Embryonic facial prominence (tissue), 1 donor: ENCODE data around the gene EPHB6.
A peak's percentile ranks its signal among the peaks of the same experiment; 100 is the strongest.

Experiments
- DNase-seq: peaks from one replicate; pipeline ENCODE4 v3.0.0-alpha.2; 2016; ENCODE audit errors: extremely low spot score

The EPHB6 gene

GRCh38 chr7:142833174-142834048 is 21.5 kb upstream of the EPHB6 start:
- no peak for DNase-seq

GRCh38 chr7:142835487-142835886 is 19.4 kb upstream of the EPHB6 start:
- no peak for DNase-seq

GRCh38 chr7:142836426-142836825 is 18.4 kb upstream of the EPHB6 start:
- DNase-seq = no peak

- no peak for DNase-seq
These were observed 16.2 kb upstream of the EPHB6 start for GRCh38 chr7:142838461-142839213.

GRCh38 chr7:142842251-142842766 is 12.6 kb upstream of the EPHB6 start:
- no peak for DNase-seq

- DNase-seq = no peak
These were observed 7.5 kb upstream of the EPHB6 start for GRCh38 chr7:142847353-142847752.

- no peak for DNase-seq
These were observed 3.6 kb upstream of the EPHB6 start for GRCh38 chr7:142851269-142851668.

- no peak for DNase-seq
These were observed 3.0 kb upstream of the EPHB6 start for GRCh38 chr7:142851919-142852318.

- peak; percentile 52 for DNase-seq
These were observed 1.0 kb upstream of the EPHB6 start for GRCh38 chr7:142853739-142854371.

GRCh38 chr7:142855114-142855743 is 353 bp downstream of the EPHB6 start:
- no peak for DNase-seq

GRCh38 chr7:142855756-142856564 is 1.1 kb downstream of the EPHB6 start:
- no peak for DNase-seq

- DNase-seq = no peak
These were observed 1.8 kb downstream of the EPHB6 start for GRCh38 chr7:142856565-142857245.

GRCh38 chr7:142857625-142858024 is 2.7 kb downstream of the EPHB6 start:
- DNase-seq = no peak

GRCh38 chr7:142859411-142859810 is 4.5 kb downstream of the EPHB6 start:
- no peak for DNase-seq

- no peak for DNase-seq
These were observed 5.0 kb downstream of the EPHB6 start for GRCh38 chr7:142859829-142860228.

- no peak for DNase-seq
These were observed 6.1 kb downstream of the EPHB6 start for GRCh38 chr7:142860968-142861367.

- no peak for DNase-seq
These were observed 7.5 kb downstream of the EPHB6 start for GRCh38 chr7:142862351-142862750.

- DNase-seq = no peak
These were observed 8.0 kb downstream of the EPHB6 start for GRCh38 chr7:142862786-142863400.

GRCh38 chr7:142863891-142864685 is 9.2 kb downstream of the EPHB6 start:
- no peak for DNase-seq
